ENCODE results near the gene PRSS53. TPM values are rescaled to one million over a fixed set of nuclear protein-coding genes. Genes with fewer than 3 reads are reported as not detected.

Gene PRSS53
- total RNA-seq, 1 donor from 2014 or later, result 1.1 TPM

DNA sequence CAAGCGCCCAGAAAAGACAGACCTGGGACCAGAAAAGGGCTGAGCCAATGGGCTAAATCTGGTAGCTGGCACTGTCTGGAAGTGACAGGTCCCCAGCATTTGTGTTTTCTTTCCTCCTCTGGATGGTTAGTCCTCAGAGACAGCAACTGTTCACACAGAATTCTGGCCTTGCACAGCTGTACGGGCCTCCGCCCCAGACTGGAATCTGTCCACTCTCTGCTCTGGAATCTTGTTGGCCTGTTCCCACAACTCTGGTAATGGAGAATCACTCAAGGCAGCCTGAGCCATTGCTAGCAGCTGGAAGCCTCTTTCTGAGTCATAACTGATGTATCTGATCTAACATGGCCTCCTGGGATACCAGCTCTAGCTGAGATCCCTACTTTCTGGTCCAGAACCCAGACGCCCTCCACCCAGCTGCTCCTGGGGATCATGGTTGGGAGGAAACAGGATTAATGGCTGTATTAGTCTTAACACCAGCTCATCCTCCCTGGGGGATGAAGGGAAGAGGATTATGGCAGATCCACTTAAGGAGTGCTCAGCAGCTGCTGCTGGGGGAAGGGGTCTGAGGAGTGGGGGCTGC is 23.8 kb downstream of the PRSS53 start:
- FAIRE-seq (peak; percentile 47), DNase-seq (ENCODE audit: low read depth) (peak; percentile 84)
- no peak overlapping the region for H3K4me3 ChIP-seq (ENCODE audit: low read depth, low read length)

GRCh38 chr16:31063843-31064611 is 24.7 kb downstream of the PRSS53 start:
- DNase-seq (ENCODE audit: low read depth), result no peak
- Histone ChIP-seq H3K4me3 (ENCODE audit: low read depth, low read length) (no peak overlapping the region), H3K27me3 (ENCODE audit: control insufficient read depth, insufficient read depth, low read length) (no peaks in the 10 kb centered on the region), H3K36me3 (ENCODE audit: control insufficient read depth, insufficient read depth, low read length) (peaks cover 14% of the 10 kb centered on the region)
- no peak for FAIRE-seq
- TF ChIP-seq, protein P1, sequence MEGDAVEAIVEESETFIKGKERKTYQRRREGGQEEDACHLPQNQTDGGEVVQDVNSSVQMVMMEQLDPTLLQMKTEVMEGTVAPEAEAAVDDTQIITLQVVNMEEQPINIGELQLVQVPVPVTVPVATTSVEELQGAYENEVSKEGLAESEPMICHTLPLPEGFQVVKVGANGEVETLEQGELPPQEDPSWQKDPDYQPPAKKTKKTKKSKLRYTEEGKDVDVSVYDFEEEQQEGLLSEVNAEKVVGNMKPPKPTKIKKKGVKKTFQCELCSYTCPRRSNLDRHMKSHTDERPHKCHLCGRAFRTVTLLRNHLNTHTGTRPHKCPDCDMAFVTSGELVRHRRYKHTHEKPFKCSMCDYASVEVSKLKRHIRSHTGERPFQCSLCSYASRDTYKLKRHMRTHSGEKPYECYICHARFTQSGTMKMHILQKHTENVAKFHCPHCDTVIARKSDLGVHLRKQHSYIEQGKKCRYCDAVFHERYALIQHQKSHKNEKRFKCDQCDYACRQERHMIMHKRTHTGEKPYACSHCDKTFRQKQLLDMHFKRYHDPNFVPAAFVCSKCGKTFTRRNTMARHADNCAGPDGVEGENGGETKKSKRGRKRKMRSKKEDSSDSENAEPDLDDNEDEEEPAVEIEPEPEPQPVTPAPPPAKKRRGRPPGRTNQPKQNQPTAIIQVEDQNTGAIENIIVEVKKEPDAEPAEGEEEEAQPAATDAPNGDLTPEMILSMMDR (IDR thresholded peaks at IDR 0.05; ENCODE audit: insufficient read depth, low read length, severe bottlenecking), result no peak

More for the DNA sequence above, 23.8 kb downstream of the PRSS53 start:
- Histone ChIP-seq H3K36me3 (ENCODE audit: control insufficient read depth, insufficient read depth, low read length) (peaks cover 14% of the 10 kb centered on the region), H3K27me3 (ENCODE audit: control insufficient read depth, insufficient read depth, low read length) (no peaks in the 10 kb centered on the region)
- TF ChIP-seq, protein P1 (IDR thresholded peaks at IDR 0.05; ENCODE audit: insufficient read depth, low read length, severe bottlenecking), result no peak

DNA sequence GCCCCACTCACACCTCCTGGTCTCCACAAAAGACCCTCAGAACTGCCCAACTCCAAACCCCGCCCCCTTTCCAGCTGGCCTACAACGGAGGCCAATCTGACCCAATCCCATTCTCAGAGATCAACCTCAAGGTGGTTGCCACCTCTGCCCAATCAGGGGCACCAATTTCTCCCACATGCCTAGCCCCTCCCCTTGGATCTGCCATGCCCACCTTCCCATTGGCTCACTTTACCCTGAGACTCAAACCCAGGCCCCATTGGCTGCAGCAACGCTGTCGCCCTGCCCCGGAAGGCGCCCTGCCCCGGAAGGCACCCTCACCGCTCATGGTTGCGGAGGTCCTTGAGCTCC is 25.3 kb downstream of the PRSS53 start:
- TF ChIP-seq, protein P1 (IDR thresholded peaks at IDR 0.05; ENCODE audit: insufficient read depth, low read length, severe bottlenecking), result no peak
- DNase-seq (ENCODE audit: low read depth) (no peak), FAIRE-seq (no peak)
- Histone ChIP-seq H3K4me3 (ENCODE audit: low read depth, low read length) (no peak overlapping the region), H3K36me3 (ENCODE audit: control insufficient read depth, insufficient read depth, low read length) (peaks cover 14% of the 10 kb centered on the region), H3K27me3 (ENCODE audit: control insufficient read depth, insufficient read depth, low read length) (no peaks in the 10 kb centered on the region)

- H3K27me3 ChIP-seq (ENCODE audit: control insufficient read depth, insufficient read depth, low read length), result no peaks in the 10 kb centered on the region
- no peak overlapping the region for H3K4me3 ChIP-seq (ENCODE audit: low read depth, low read length)
- DNase-seq (ENCODE audit: low read depth), result no peak
- peaks cover 14% of the 10 kb centered on the region for H3K36me3 ChIP-seq (ENCODE audit: control insufficient read depth, insufficient read depth, low read length)
- TF ChIP-seq, protein P1 (IDR thresholded peaks at IDR 0.05; ENCODE audit: insufficient read depth, low read length, severe bottlenecking), result no peak
- FAIRE-seq, result no peak
These were observed 26.8 kb downstream of the PRSS53 start for GRCh38 chr16:31061813-31062440.

DNA sequence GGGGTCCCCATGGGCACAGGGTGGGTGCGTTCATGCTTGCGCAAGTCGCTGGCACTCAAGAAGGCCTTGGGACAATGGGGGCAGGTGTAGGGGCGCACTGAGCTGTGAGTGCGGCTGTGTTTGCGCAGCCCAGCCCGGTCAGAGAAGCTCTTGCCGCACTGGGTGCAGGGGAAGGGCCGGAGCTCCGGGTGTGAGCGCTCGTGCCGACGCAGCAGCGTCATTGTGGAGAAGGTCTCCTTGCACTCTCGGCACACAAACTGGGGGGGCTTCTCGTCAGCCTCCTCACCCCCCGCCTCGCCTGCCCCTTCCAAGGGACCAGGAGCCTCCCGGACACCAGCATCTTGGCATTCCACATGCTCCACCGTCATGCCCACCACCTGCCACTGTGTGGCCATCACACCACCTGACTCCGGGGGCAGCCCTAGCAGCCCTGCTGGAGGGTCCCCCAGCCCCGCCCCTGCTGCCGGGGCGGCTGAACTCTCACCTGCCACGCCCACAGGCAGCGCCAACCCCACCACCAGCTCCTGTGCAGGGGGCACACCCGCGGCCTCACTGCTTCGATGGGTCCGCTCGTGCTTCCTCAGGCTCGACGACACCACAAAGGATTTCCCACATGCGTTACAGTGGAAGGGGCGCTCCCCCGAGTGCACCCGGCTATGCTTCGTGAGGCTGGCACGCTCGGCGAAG is 27.5 kb downstream of the PRSS53 start:
- TF ChIP-seq, protein P1 (IDR thresholded peaks at IDR 0.05; ENCODE audit: insufficient read depth, low read length, severe bottlenecking), result no peak
- FAIRE-seq, result no peak
- Histone ChIP-seq H3K27me3 (ENCODE audit: control insufficient read depth, insufficient read depth, low read length) (no peaks in the 10 kb centered on the region), H3K36me3 (ENCODE audit: control insufficient read depth, insufficient read depth, low read length) (peaks cover 14% of the 10 kb centered on the region), H3K4me3 (ENCODE audit: low read depth, low read length) (no peak overlapping the region)
- DNase-seq (ENCODE audit: low read depth), result no peak
